ENCODE data around the gene SMARCB1.

SMARCB1 gene

GRCh38 chr22:23793326-23793725 is 6.6 kb downstream of the SMARCB1 start:
- Histone ChIP-seq H3K27ac (no peak overlapping the region), H3K27me3 (replicated peaks) (no peaks in the 10 kb centered on the region), H3K36me3 (replicated peaks) (peaks cover 38% of the 10 kb centered on the region), H3K4me3 (ENCODE audit: low read depth, low read length) (no peak overlapping the region)
- TF ChIP-seq, protein P1, sequence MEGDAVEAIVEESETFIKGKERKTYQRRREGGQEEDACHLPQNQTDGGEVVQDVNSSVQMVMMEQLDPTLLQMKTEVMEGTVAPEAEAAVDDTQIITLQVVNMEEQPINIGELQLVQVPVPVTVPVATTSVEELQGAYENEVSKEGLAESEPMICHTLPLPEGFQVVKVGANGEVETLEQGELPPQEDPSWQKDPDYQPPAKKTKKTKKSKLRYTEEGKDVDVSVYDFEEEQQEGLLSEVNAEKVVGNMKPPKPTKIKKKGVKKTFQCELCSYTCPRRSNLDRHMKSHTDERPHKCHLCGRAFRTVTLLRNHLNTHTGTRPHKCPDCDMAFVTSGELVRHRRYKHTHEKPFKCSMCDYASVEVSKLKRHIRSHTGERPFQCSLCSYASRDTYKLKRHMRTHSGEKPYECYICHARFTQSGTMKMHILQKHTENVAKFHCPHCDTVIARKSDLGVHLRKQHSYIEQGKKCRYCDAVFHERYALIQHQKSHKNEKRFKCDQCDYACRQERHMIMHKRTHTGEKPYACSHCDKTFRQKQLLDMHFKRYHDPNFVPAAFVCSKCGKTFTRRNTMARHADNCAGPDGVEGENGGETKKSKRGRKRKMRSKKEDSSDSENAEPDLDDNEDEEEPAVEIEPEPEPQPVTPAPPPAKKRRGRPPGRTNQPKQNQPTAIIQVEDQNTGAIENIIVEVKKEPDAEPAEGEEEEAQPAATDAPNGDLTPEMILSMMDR (IDR thresholded peaks at IDR 0.05; ENCODE audit: low read depth, low read length, missing control alignments): no peak
- in situ Hi-C loops (cut with HindIII; ENCODE audit: low pct_ligation_motif_present, low sequenced_read_pairs): no loop called here
- DNase-seq: no peak

- Histone ChIP-seq H3K36me3 (replicated peaks) (peaks cover 59% of the 10 kb centered on the region), H3K27ac (no peak overlapping the region), H3K27me3 (replicated peaks) (no peaks in the 10 kb centered on the region), H3K4me3 (ENCODE audit: low read depth, low read length) (no peak overlapping the region)
- TF ChIP-seq, protein P1 (IDR thresholded peaks at IDR 0.05; ENCODE audit: low read depth, low read length, missing control alignments): no peak
- in situ Hi-C loops (cut with HindIII; ENCODE audit: low pct_ligation_motif_present, low sequenced_read_pairs): no loop called here
- no peak for DNase-seq
Measured at GRCh38 chr22:23796461-23796860, 9.7 kb downstream of the SMARCB1 start.

DNA sequence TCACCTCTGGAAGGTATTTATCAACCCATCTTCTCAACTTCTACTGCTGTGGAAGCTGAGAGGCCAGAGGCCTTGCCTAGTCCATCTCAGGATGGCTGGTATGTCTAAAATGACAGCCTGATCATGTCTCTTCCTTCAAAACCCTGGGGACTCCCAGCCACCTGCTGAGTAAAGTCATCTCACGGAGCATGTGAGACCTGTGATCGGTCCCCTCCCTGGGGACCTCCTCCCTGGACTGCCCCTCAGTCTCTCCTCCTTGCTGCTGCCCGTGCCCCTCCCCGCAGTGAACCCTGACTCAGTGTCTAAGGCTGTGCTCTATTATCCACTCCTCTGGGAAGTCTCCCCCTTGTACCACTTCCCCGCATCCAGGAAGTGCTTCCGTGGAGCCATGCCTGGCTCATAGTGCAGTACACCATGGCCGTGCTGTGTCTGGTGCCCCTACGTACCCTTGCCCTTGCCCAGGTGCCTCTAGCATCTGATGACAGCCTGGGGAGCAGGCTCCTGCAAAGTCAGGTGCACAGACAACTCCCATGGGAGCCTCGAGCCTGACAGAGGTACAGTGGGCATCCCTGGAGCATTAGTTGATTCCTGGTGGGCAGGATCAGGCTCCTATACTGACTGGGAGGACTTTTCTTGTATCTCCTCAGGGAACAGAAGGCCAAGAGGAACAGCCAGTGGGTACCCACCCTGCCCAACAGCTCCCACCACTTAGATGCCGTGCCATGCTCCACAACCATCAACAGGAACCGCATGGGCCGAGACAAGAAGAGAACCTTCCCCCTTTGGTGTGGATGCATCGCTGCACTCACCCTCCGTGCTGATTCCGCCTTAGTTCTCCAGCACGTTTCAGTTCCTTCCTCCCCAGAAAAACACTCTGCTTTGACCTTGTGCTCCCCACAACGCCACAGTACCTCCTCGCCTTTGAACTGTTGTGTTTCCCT is 13.8 kb downstream of the SMARCB1 start:
- H3K27ac ChIP-seq: no peak overlapping the region
- TF ChIP-seq, protein P1 (IDR thresholded peaks at IDR 0.05; ENCODE audit: low read depth, low read length, missing control alignments): no peak
- in situ Hi-C loops (cut with HindIII; ENCODE audit: low pct_ligation_motif_present, low sequenced_read_pairs): no loop called here
- H3K27me3 ChIP-seq (replicated peaks): no peaks in the 10 kb centered on the region
- H3K36me3 ChIP-seq (replicated peaks): peaks cover 72% of the 10 kb centered on the region
- no peak for DNase-seq
- H3K4me3 ChIP-seq (ENCODE audit: low read depth, low read length): no peak overlapping the region

- Histone ChIP-seq H3K36me3 (replicated peaks) (peaks cover 74% of the 10 kb centered on the region), H3K27me3 (replicated peaks) (no peaks in the 10 kb centered on the region), H3K4me3 (ENCODE audit: low read depth, low read length) (no peak overlapping the region), H3K27ac (no peak overlapping the region)
- DNase-seq: no peak
- in situ Hi-C loops (cut with HindIII; ENCODE audit: low pct_ligation_motif_present, low sequenced_read_pairs): no loop called here
- TF ChIP-seq, protein P1 (IDR thresholded peaks at IDR 0.05; ENCODE audit: low read depth, low read length, missing control alignments): no peak
Measured at GRCh38 chr22:23801238-23801821, 14.6 kb downstream of the SMARCB1 start.

DNA sequence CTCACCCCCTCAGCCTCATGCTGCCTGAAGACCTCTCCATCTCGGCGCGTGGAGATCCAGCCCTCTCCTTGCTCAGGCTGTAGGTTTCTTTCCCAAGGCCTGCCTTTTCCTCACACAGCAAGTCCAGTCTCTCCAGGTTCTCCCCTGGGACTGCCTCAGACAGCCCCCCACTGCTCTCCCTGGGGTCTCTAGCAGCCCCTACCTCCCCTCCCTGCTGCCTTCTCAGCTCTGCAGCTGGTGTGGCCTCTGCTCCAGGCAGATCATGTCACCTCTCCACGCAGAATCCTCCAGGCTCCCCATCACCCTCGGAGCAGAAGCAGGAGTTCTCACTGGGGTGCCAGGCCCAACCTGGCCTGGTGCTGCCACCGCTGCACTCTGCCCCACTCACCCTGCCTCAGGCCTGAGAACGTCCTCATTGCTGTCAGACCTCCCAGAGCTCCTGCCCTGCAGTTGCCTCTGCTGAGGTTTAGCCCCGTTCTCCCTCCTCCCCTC is 15.2 kb downstream of the SMARCB1 start:
- DNase-seq: no peak
- Histone ChIP-seq H3K27ac (no peak overlapping the region), H3K36me3 (replicated peaks) (peaks cover 74% of the 10 kb centered on the region), H3K27me3 (replicated peaks) (no peaks in the 10 kb centered on the region), H3K4me3 (ENCODE audit: low read depth, low read length) (no peak overlapping the region)
- TF ChIP-seq, protein P1 (IDR thresholded peaks at IDR 0.05; ENCODE audit: low read depth, low read length, missing control alignments): no peak
- in situ Hi-C loops (cut with HindIII; ENCODE audit: low pct_ligation_motif_present, low sequenced_read_pairs): no loop called here
